ENCODE measurements around the gene RNASEH2A. TPM values are rescaled to one million over a fixed set of nuclear protein-coding genes. Genes with fewer than 3 reads are reported as not detected.

Gene RNASEH2A
- total and polyA plus RNA-seq, 2 of the 13 experiments (the other 11 are each of a cell fraction or from before 2014, with no cell fraction given), result 25.1 to 35.8 TPM

DNA sequence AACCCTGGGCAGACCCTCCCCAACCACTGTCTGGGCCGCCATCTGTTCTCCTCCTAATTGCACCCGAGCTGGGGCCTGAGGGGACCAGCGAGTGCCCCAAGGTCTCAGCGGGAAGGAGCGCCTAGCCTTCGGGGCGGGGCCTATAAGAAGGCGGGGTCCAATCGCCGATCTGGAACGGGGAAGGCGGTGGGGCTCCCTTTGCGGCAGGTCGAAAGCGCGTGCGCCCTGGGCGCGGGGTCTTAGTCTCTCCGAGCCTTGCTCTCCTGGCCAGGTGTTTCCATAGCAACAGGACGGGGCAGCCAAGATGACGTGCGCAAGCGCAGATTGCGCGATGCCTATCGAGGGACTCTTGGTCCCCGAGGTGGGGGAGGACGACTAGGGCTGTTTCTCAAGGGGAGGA is 34.7 kb downstream of the RNASEH2A start:
- H3K4me3 ChIP-seq (replicated peaks in 1 of 3; ENCODE audit: insufficient read depth in 1 of 3, low read depth in 2 of 3, low read length in 3 of 3), result peak overlapping the region in 1 of 3 experiments; percentile 26; a peak in 1 of 6 replicates
- in situ Hi-C loops (cut with HindIII; ENCODE audit: extremely low pct_ligation_motif_present, low pct_unique_long_range_greater_than_20kb) (no loop called here), intact Hi-C loops (cut with micrococcal nuclease; ENCODE audit: unreplicated experiment) (no loop called here)
- BruUV-seq (replicated peaks), result no TSS peak
- CTCF ChIA-PET (ENCODE audit: low intra/inter-chr PET ratio, low total read pairs), result no interaction called here
- H3K4me2 ChIP-seq (ENCODE audit: low read depth, low read length), result 0 out of 2 replicates have a peak overlapping the region, but pooled peaks have one; percentile 10
- no peaks in the 10 kb centered on the region for H4K20me1 ChIP-seq (ENCODE audit: insufficient read depth, low read length)
- no peaks in the 10 kb centered on the region; a peak in 1 of 5 replicates for H3K27me3 ChIP-seq (ENCODE audit: control insufficient read depth in 1 of 2, insufficient read depth in 2 of 2, low read length in 2 of 2)
- DNase-seq (ENCODE audit: low spot score) (no peak), ATAC-seq (no peak), FAIRE-seq (no peak)
- WGBS (ENCODE audit: low lambda C conversion rate), result 70% methylated on average over 29 of the region's 29 CpGs
- no peak overlapping the region for H3K9ac ChIP-seq (ENCODE audit: insufficient read depth, low read depth, low read length)
- POLR2A ChIA-PET, result no interaction called here
- H3K36me3 ChIP-seq (replicated peaks in 1 of 2; ENCODE audit: control insufficient read depth in 1 of 2, insufficient read depth in 2 of 2, low read length in 2 of 2), result no peaks in the 10 kb centered on the region
- H2AFZ ChIP-seq (ENCODE audit: low read length), result no peak overlapping the region
- peaks cover 22% of the 10 kb centered on the region for H3K4me1 ChIP-seq (ENCODE audit: insufficient read depth, low read length)
- H3K9me3 ChIP-seq (ENCODE audit: low read length), result no peaks in the 10 kb centered on the region
- no peaks in the 10 kb centered on the region for H3K79me2 ChIP-seq (ENCODE audit: insufficient read depth, low read length)
- no peak overlapping the region for H3K27ac ChIP-seq (ENCODE audit: extremely low read length, insufficient read depth, low read length)
- no peak for TF ChIP-seq JDP2 (CRISPR knock-in tag; IDR thresholded peaks at IDR 0.05; ENCODE audit: borderline replicate concordance)
- TF ChIP-seq, protein P1, sequence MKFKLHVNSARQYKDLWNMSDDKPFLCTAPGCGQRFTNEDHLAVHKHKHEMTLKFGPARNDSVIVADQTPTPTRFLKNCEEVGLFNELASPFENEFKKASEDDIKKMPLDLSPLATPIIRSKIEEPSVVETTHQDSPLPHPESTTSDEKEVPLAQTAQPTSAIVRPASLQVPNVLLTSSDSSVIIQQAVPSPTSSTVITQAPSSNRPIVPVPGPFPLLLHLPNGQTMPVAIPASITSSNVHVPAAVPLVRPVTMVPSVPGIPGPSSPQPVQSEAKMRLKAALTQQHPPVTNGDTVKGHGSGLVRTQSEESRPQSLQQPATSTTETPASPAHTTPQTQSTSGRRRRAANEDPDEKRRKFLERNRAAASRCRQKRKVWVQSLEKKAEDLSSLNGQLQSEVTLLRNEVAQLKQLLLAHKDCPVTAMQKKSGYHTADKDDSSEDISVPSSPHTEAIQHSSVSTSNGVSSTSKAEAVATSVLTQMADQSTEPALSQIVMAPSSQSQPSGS (CRISPR knock-in tag; IDR thresholded peaks at IDR 0.05), result no peak
- peak; percentile 24; the same call in 1 of the 2 replicates for TF ChIP-seq RFX1 (IDR thresholded peaks at IDR 0.05)
- no peak for TF ChIP-seq PHF8 (CRISPR knock-in tag; IDR thresholded peaks at IDR 0.05)
- TF ChIP-seq RNF2 (conservative IDR thresholded peaks at IDR 0.05; ENCODE audit: low read depth), result no peak
- TF ChIP-seq, protein P2, sequence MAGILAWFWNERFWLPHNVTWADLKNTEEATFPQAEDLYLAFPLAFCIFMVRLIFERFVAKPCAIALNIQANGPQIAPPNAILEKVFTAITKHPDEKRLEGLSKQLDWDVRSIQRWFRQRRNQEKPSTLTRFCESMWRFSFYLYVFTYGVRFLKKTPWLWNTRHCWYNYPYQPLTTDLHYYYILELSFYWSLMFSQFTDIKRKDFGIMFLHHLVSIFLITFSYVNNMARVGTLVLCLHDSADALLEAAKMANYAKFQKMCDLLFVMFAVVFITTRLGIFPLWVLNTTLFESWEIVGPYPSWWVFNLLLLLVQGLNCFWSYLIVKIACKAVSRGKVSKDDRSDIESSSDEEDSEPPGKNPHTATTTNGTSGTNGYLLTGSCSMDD (CRISPR knock-in tag; IDR thresholded peaks at IDR 0.05), result no peak
- TF ChIP-seq ZNF354B (CRISPR knock-in tag; IDR thresholded peaks at IDR 0.05), result no peak
- no peak for TF ChIP-seq ZNF724P (CRISPR knock-in tag; IDR thresholded peaks at IDR 0.05; ENCODE audit: borderline replicate concordance)
